PFSK-1 (cell line): ENCODE data around the gene FLOT2.

Experiments used
- FOXP2 ChIP-seq: optimal IDR thresholded peaks from 2 replicates; pipeline ENCODE3; 2011; ENCODE audit warnings: borderline replicate concordance, control low read depth, inconsistent platforms; ENCODE audit not compliant: insufficient read depth; ENCODE audit errors: extremely low read length, extremely low read depth
- POLR2AphosphoS5 ChIP-seq: IDR thresholded peaks from 2 replicates; pipeline ENCODE4 v1.6.1; 2012; ENCODE audit warnings: low read depth, mild to moderate bottlenecking, control low read depth, low read length, moderate library complexity
- REST ChIP-seq, 2 experiments: IDR thresholded peaks; 2 replicates each; pipeline versions ENCODE4 v1.6.1 to v1.8.0; 2011 to 2012; ENCODE audit warnings: low read depth in 2 of 2, low read length in 2 of 2, control low read depth in 1 of 2, inconsistent platforms in 1 of 2, mild to moderate bottlenecking in 1 of 2, moderate library complexity in 1 of 2; ENCODE audit not compliant: insufficient read depth in 1 of 2
- SIN3A ChIP-seq: IDR thresholded peaks from 2 replicates; pipeline ENCODE4 v1.6.1; 2012; ENCODE audit warnings: mild to moderate bottlenecking, low read length, moderate library complexity, borderline replicate concordance; ENCODE audit not compliant: insufficient read depth
- TAF1 ChIP-seq: IDR thresholded peaks from 2 replicates; pipeline ENCODE4 v1.6.1; 2012; ENCODE audit warnings: low read length, control low read depth, borderline replicate concordance; ENCODE audit not compliant: insufficient read depth

Gene FLOT2

GRCh38 chr17:28906706-28907438, 9.3 kb upstream of the FLOT2 start:
- no peak for TF ChIP-seq POLR2AphosphoS5
- TF ChIP-seq FOXP2, result no peak
- no peak for TF ChIP-seq SIN3A
- no peak for TF ChIP-seq TAF1
- TF ChIP-seq REST (IDR thresholded peaks at IDR 0.05; ENCODE audit: insufficient read depth in 1 of 2, low read depth in 2 of 2, low read length in 2 of 2), result no peak

- TF ChIP-seq TAF1, result no peak
- TF ChIP-seq POLR2AphosphoS5, result no peak
- TF ChIP-seq FOXP2, result no peak
- no peak for TF ChIP-seq REST (IDR thresholded peaks at IDR 0.05; ENCODE audit: insufficient read depth in 1 of 2, low read depth in 2 of 2, low read length in 2 of 2)
- TF ChIP-seq SIN3A, result no peak
Observed at GRCh38 chr17:28906276-28906675, 8.7 kb upstream of the FLOT2 start.

- TF ChIP-seq REST (IDR thresholded peaks at IDR 0.05; ENCODE audit: insufficient read depth in 1 of 2, low read depth in 2 of 2, low read length in 2 of 2) (no peak), TAF1 (no peak), POLR2AphosphoS5 (peak; percentile 19; the same call in 1 of the 2 replicates), FOXP2 (no peak), SIN3A (no peak)
Observed at GRCh38 chr17:28904800-28905199, 7.3 kb upstream of the FLOT2 start.

- no peak for TF ChIP-seq POLR2AphosphoS5
- peak; percentile 21; the same call in 1 of the 2 replicates for TF ChIP-seq TAF1
- peak; percentile 80; the same call in 1 of the 2 replicates for TF ChIP-seq SIN3A
- TF ChIP-seq FOXP2, result peak; percentile 98
- peak; percentile 5 to 34; a peak in 1 of 4 replicates for TF ChIP-seq REST (IDR thresholded peaks at IDR 0.05; ENCODE audit: insufficient read depth in 1 of 2, low read depth in 2 of 2, low read length in 2 of 2)
Observed at GRCh38 chr17:28902819-28903545, 5.4 kb upstream of the FLOT2 start, which contains the start of gene DHRS13. DHRS13 (minus strand) TSS chr17:28903079; CDS start chr17:28902944, 135 bp downstream.
